ENCODE results near the gene PLD1.

PLD1 gene

DNA sequence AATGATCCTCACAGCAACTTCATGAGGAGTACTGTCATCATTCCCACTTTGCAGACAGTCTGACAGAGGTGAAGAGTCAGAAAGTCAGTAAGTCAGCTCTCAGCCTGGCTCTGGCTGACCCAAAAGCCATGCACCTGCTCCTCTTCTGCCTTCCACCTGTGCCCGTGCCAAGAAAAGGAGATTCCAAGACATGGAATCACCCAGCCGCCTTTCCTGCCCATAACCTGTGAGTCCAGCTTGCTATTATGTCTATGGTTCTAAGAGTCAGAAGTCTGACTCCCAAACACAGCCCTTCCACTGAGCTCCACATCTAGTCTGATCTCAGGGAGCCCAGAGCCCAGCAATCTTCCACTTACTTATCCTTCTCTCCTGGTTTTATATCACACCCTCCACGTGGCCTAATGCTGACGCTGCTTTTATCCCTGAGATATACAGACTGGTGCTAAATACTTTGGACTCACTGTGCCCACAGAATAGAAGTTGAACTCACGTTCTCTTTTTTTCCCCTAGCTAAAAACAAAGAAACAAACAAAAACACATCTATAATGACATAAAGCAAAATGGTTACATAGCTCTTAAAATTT is 66.0 kb downstream of the PLD1 start:
- DNase-seq, result no peak

DNA sequence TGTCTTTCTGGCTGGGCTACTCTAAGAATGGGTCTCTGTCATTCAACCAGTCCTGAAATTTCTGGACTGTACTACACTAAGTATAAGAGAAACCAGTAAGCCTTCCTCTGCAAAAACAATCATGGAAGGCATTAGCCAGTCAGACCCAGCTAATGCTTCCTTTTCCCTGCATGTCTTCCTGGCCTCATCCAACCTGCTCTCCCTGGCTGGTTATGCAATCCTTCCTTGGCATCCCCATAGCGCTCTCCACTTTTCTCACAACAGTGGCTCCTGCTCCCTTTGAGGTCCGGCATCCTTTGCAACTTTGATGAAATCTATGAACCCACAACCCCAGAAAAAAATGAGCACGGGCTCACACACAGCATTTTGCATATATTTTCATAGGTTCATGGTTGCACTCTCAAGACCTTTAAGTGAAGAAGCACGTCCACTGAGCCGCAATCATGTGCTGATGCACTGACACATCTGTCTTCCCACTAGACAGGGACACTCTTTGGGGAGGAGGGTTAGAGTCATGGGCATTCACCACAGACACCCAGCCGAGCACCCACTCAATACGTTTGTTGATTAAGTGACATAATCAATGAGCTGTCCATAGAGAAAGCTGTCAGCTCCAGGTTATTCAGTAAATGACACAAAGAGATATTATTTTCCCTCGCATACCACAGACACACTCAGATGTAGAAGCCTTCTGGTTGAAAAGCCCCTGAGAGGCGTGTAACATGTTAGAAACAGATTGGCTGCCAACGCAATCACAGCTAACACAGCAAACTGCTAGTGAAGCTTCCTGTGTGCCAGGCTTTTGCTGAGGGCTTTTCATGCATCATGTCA is 66.7 kb downstream of the PLD1 start:
- DNase-seq, result no peak

GRCh38 chr3:171741377-171741776 is 68.9 kb downstream of the PLD1 start:
- DNase-seq, result no peak

- DNase-seq, result no peak
Measured at GRCh38 chr3:171736556-171736955, 73.7 kb downstream of the PLD1 start.

GRCh38 chr3:171733561-171733960 is 76.7 kb downstream of the PLD1 start:
- no peak for DNase-seq

- DNase-seq, result no peak
Measured at GRCh38 chr3:171732756-171733155, 77.5 kb downstream of the PLD1 start.

DNA sequence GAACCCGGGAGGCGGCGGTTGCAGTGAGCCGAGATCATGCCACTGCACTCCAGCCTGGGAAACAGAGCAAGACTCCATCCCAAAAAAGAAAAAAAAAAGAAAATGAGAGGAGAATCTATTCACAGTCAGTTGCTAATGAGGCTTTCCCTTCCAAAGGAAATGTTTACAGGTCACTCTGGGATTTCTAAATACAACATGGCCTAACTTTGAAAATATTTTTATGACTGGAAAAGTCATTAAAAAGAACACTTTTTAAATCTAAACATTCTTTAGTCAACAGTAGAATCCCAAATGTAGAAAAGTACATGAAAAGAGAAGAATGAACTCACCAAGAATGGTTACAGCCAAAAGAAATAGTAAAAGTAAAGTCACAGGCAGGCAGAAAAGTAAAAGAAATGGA is 78.6 kb downstream of the PLD1 start:
- DNase-seq, result no peak

GRCh38 chr3:171729452-171730334 is 80.6 kb downstream of the PLD1 start:
- no peak for DNase-seq

- no peak for DNase-seq
Measured at GRCh38 chr3:171727288-171727687, 83.0 kb downstream of the PLD1 start.

GRCh38 chr3:171718493-171719185 is 91.6 kb downstream of the PLD1 start:
- no peak for DNase-seq

GRCh38 chr3:171715155-171715554 is 95.1 kb downstream of the PLD1 start:
- DNase-seq, result no peak

- no peak for DNase-seq
Measured at GRCh38 chr3:171712171-171712938, 97.9 kb downstream of the PLD1 start.

- DNase-seq, result no peak
Measured at GRCh38 chr3:171711461-171712170, 98.7 kb downstream of the PLD1 start.

DNA sequence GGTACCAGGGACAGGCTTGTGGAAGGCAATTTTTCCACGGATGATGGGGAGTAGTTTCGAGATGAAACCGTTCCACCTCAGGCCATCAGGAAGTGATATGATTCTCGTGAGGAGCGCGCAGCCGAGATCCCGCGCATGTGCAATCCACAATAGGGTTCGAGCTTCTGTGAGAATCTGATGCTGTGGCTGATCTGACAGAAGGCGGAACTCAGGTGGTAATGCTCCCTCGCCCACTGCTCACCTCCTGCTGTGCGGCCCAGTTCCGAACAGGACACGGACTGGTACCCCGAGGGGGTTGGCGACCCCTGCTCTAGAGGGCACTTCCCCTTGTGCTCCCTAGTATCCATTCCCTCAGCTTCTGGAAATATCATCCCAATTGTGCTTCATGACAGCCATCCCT is 99.9 kb downstream of the PLD1 start:
- no peak for DNase-seq

- no peak for DNase-seq
Measured at GRCh38 chr3:171704814-171705213, 105.5 kb downstream of the PLD1 start.

- DNase-seq, result peak in 1 of 2 donors; percentile 29
Measured at GRCh38 chr3:171704002-171704401, 106.3 kb downstream of the PLD1 start.

DNA sequence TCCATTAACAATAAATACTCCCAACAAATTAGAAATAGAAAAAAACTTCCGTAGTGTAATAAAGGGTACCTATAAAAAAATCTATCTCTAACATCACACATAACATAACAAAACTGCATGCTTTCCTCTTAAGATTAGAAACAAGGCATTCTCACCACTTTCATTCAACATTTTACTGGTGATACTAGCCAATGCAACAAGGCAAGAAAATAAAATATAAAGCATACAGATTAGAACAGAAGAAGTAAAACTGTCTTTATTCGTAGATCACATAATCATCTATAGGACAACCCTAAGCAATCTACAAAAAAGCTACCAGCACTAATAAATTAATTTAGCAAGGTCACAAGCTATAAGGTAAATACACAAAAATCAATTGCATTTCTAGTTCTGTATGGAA is 107.1 kb downstream of the PLD1 start:
- no peak for DNase-seq

DNA sequence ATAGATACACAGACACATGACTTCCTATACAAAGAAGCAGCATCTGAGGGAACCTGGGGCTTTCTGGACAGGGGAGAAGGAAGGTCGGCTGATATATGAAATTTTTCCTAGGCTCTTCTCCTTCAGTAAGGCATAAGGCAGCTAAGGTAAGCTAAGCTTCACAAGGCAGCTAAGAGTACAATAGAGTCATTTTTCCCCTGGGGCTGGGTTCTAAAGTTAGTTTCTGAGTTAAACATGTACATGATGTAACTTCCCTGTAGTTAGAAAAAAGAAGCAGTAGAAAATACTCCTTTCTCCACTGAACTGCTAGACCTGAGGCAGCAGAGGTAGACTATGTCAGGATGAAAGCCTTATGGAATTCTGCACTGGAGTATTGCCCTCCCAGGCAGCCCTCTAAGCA is 109.6 kb downstream of the PLD1 start:
- DNase-seq, result no peak

GRCh38 chr3:171700157-171700556 is 110.1 kb downstream of the PLD1 start:
- no peak for DNase-seq

GRCh38 chr3:171699601-171700000 is 110.7 kb downstream of the PLD1 start:
- no peak for DNase-seq

DNA sequence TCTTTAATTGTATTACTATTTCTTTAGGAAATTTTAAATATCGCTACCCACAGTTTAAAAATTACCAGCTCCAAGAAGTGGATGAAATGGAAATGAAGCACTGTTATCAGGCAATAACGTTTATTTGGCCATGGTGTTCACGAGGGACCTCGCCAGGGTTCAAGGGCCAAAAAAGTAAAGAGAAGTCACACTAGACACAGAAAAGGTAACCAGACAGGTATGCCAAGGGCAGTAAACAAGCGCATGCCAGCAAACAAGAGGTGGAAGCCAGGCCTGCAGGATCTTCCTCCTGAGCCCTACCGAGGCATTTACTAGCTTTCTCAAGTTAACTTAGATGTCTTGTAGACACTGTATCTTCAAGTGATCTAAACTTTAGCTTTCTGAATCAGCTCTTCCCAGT is 113.5 kb downstream of the PLD1 start:
- DNase-seq, result no peak

GRCh38 chr3:171695426-171695825 is 114.9 kb downstream of the PLD1 start:
- DNase-seq, result no peak

Data from CD4-positive, alpha-beta T cell treated with Interferon alpha-2 for 1 hour (primary cell).